ENCODE measurements around the gene LRRC37A.
"Not testable (repeated sequence)": the region's sequence is repeated elsewhere in the genome, so short reads cannot be mapped to it uniquely, and the experiment has no call there.

DNA sequence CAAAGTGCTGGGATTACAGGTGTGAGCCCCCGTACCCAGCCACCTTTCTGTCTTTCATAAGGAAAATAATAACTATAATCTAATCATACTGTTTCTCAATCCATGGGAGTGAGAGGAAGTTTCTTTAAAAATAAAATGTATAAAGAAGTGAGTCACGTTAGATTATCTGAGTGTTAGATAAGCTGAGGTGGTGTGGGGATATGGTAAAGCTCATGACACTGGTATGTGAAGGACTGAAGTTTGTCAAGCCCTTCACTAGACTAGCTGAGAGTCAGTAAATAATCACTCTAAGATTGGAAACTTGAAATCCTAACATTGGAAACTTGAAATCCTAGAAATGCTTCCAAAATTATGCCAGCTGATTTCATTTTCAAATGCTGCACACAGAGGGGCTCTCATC, 9.4 kb upstream of the LRRC37A start:
- TF ChIP-seq, protein P1, sequence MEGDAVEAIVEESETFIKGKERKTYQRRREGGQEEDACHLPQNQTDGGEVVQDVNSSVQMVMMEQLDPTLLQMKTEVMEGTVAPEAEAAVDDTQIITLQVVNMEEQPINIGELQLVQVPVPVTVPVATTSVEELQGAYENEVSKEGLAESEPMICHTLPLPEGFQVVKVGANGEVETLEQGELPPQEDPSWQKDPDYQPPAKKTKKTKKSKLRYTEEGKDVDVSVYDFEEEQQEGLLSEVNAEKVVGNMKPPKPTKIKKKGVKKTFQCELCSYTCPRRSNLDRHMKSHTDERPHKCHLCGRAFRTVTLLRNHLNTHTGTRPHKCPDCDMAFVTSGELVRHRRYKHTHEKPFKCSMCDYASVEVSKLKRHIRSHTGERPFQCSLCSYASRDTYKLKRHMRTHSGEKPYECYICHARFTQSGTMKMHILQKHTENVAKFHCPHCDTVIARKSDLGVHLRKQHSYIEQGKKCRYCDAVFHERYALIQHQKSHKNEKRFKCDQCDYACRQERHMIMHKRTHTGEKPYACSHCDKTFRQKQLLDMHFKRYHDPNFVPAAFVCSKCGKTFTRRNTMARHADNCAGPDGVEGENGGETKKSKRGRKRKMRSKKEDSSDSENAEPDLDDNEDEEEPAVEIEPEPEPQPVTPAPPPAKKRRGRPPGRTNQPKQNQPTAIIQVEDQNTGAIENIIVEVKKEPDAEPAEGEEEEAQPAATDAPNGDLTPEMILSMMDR (IDR thresholded peaks at IDR 0.05; ENCODE audit: extremely low read depth in 1 of 2, insufficient read depth in 1 of 2, low read depth in 1 of 2, low read length in 2 of 2): not testable (repeated sequence)
- not testable (repeated sequence) for TF ChIP-seq EZH2 (IDR thresholded peaks at IDR 0.05; ENCODE audit: borderline replicate concordance, low read depth, low read length, severe bottlenecking); POLR2AphosphoS5 (IDR thresholded peaks at IDR 0.05; ENCODE audit: insufficient read depth, low read depth, low read length); MYC (IDR thresholded peaks at IDR 0.05; ENCODE audit: low read depth, low read length)
